Measurements from ENCODE around the gene RHOC.

Gene RHOC

DNA sequence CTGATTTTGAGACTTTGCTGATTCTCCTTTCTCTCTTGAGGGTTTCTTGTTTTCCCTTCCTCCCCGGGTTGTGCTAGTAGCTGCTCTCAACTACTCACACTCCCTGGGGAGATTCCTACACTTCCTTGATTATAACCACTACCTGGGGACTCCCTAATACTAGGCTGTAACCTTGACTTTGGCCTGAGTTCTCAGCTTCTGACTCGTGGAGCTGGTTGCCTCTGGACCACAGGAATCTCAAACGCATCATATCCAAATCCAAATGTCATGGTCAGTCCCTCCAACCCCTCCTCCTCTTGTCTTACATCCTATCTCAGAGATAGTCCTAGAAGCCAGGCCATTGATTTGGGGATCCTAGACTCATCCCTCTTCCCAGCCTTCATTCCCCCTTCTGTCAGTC lies 20.5 kb downstream of the RHOC start:
- no peaks in the 10 kb centered on the region for H4K20me1 ChIP-seq (ENCODE audit: low read depth, low read length)
- no peak overlapping the region for H2AFZ ChIP-seq (ENCODE audit: low read depth, low read length, severe bottlenecking)
- no peaks in the 10 kb centered on the region for H3K36me3 ChIP-seq (ENCODE audit: low read length)
- no peaks in the 10 kb centered on the region for H3F3A ChIP-seq (ENCODE audit: insufficient read depth)
- no peaks in the 10 kb centered on the region for H3K9me2 ChIP-seq (replicated peaks; ENCODE audit: insufficient read depth, low read length)
- no peak overlapping the region for H3K9ac ChIP-seq (ENCODE audit: low read length)
- H3K27me3 ChIP-seq (ENCODE audit: low read length) = no peaks in the 10 kb centered on the region
- no peaks in the 10 kb centered on the region for H3K9me3 ChIP-seq (ENCODE audit: insufficient read depth, low read length)
- H3K4me3 ChIP-seq (ENCODE audit: insufficient read depth, low read length, poor library complexity, severe bottlenecking) = no peak overlapping the region
- H3K79me2 ChIP-seq (ENCODE audit: insufficient read depth, low read length) = no peaks in the 10 kb centered on the region
- TF ChIP-seq, protein P1, sequence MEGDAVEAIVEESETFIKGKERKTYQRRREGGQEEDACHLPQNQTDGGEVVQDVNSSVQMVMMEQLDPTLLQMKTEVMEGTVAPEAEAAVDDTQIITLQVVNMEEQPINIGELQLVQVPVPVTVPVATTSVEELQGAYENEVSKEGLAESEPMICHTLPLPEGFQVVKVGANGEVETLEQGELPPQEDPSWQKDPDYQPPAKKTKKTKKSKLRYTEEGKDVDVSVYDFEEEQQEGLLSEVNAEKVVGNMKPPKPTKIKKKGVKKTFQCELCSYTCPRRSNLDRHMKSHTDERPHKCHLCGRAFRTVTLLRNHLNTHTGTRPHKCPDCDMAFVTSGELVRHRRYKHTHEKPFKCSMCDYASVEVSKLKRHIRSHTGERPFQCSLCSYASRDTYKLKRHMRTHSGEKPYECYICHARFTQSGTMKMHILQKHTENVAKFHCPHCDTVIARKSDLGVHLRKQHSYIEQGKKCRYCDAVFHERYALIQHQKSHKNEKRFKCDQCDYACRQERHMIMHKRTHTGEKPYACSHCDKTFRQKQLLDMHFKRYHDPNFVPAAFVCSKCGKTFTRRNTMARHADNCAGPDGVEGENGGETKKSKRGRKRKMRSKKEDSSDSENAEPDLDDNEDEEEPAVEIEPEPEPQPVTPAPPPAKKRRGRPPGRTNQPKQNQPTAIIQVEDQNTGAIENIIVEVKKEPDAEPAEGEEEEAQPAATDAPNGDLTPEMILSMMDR (IDR thresholded peaks at IDR 0.05; ENCODE audit: insufficient read depth, low read length, poor library complexity, severe bottlenecking) = no peak
- no peak for TF ChIP-seq EZH2phosphoT487 (conservative IDR thresholded peaks at IDR 0.05; ENCODE audit: low read length)
- H3K27ac ChIP-seq (ENCODE audit: low read depth, low read length) = no peak overlapping the region
- no peak overlapping the region for H3K4me2 ChIP-seq (ENCODE audit: low read depth, low read length, poor library complexity, severe bottlenecking)

DNA sequence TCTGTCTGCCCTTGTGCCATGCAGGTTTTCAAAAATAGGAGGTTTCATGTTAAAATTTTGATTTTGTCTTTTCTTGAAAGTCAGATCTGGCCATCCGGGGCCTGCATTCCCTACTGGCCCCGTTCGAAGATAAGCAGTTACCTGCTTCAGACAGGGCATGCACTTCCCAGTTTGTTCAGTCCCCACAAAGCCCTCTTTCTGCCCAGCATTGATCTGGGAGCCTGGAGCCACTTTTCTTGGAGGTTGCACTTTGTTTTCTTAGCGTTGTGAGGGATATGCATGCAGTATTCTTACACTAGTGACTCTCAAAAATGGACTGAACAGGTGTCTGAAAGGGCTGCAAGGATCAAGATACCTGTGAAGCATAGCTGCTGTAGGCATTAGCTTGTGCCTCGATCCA lies 21.0 kb downstream of the RHOC start:
- H3K27ac ChIP-seq (ENCODE audit: low read depth, low read length) = no peak overlapping the region
- no peaks in the 10 kb centered on the region for H3K27me3 ChIP-seq (ENCODE audit: low read length)
- H3K9ac ChIP-seq (ENCODE audit: low read length) = no peak overlapping the region
- TF ChIP-seq, protein P1 (IDR thresholded peaks at IDR 0.05; ENCODE audit: insufficient read depth, low read length, poor library complexity, severe bottlenecking) = no peak
- no peak for TF ChIP-seq EZH2phosphoT487 (conservative IDR thresholded peaks at IDR 0.05; ENCODE audit: low read length)
- H3K4me3 ChIP-seq (ENCODE audit: insufficient read depth, low read length, poor library complexity, severe bottlenecking) = no peak overlapping the region
- H3K79me2 ChIP-seq (ENCODE audit: insufficient read depth, low read length) = no peaks in the 10 kb centered on the region
- H3K9me3 ChIP-seq (ENCODE audit: insufficient read depth, low read length) = no peaks in the 10 kb centered on the region
- no peak overlapping the region for H2AFZ ChIP-seq (ENCODE audit: low read depth, low read length, severe bottlenecking)
- no peak overlapping the region for H3K4me2 ChIP-seq (ENCODE audit: low read depth, low read length, poor library complexity, severe bottlenecking)
- H4K20me1 ChIP-seq (ENCODE audit: low read depth, low read length) = no peaks in the 10 kb centered on the region
- H3F3A ChIP-seq (ENCODE audit: insufficient read depth) = no peaks in the 10 kb centered on the region
- H3K36me3 ChIP-seq (ENCODE audit: low read length) = no peaks in the 10 kb centered on the region
- H3K9me2 ChIP-seq (replicated peaks; ENCODE audit: insufficient read depth, low read length) = no peaks in the 10 kb centered on the region

DNA sequence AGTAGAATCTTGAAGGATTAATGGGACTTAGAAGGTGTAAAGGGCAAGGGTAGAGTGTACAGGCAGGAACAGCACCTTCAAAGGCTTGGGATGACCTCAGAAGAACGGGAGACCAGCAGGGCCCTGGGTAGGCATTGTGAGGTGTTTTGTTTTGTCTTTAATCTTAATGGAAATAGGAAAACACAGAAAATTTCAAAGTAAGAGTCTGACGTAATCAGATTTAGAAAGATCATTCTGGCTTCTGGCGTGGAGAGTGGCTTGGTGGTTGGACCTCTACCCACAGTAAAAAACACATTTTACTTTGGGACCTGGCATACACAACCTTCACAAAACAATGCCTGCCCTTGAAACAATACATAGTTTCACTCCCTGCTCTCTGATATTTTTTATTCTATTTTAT lies 28.3 kb downstream of the RHOC start:
- H2AFZ ChIP-seq (ENCODE audit: low read depth, low read length, severe bottlenecking) = no peak overlapping the region
- TF ChIP-seq EZH2phosphoT487 (conservative IDR thresholded peaks at IDR 0.05; ENCODE audit: low read length) = no peak
- TF ChIP-seq, protein P1 (IDR thresholded peaks at IDR 0.05; ENCODE audit: insufficient read depth, low read length, poor library complexity, severe bottlenecking) = no peak

More for the DNA sequence above, 28.3 kb downstream of the RHOC start:
- Histone ChIP-seq H3K27ac (ENCODE audit: low read depth, low read length) (no peak overlapping the region), H3K4me2 (ENCODE audit: low read depth, low read length, poor library complexity, severe bottlenecking) (no peak overlapping the region), H3K9me2 (replicated peaks; ENCODE audit: insufficient read depth, low read length) (no peaks in the 10 kb centered on the region), H3K27me3 (ENCODE audit: low read length) (no peaks in the 10 kb centered on the region), H3K36me3 (ENCODE audit: low read length) (no peaks in the 10 kb centered on the region), H3F3A (ENCODE audit: insufficient read depth) (peaks cover 5% of the 10 kb centered on the region), H3K4me3 (ENCODE audit: insufficient read depth, low read length, poor library complexity, severe bottlenecking) (no peak overlapping the region), H3K9ac (ENCODE audit: low read length) (no peak overlapping the region), H3K79me2 (ENCODE audit: insufficient read depth, low read length) (no peaks in the 10 kb centered on the region), H4K20me1 (ENCODE audit: low read depth, low read length) (no peaks in the 10 kb centered on the region), H3K9me3 (ENCODE audit: insufficient read depth, low read length) (no peaks in the 10 kb centered on the region)

All from SU-DHL-6 (cell line).